Stimulated activated CD8-positive, alpha-beta memory T cell treated with anti-CD3 and anti-CD28 coated beads, Interleukin-7, amount 100 ng/mL, for 1 hour (primary cell): Measurements from ENCODE around the gene SAFB2.

ENCODE experiments used
- DNase-seq, 2 donors: peaks; one replicate each; pipeline ENCODE4 v3.0.0-alpha.2; 2020; ENCODE audit warnings: low read depth in 2 of 2

The SAFB2 gene

GRCh38 chr19:5579697-5580096 is 42.9 kb downstream of the SAFB2 start:
- DNase-seq, result no peak

GRCh38 chr19:5579286-5579685 is 43.3 kb downstream of the SAFB2 start:
- no peak for DNase-seq

- peak; percentile 49 to 53 for DNase-seq
Observed at GRCh38 chr19:5578097-5578846, 44.3 kb downstream of the SAFB2 start.

GRCh38 chr19:5575590-5575989 is 47.0 kb downstream of the SAFB2 start:
- no peak for DNase-seq

- DNase-seq, result no peak
Observed at GRCh38 chr19:5572556-5573286, 49.9 kb downstream of the SAFB2 start.

GRCh38 chr19:5571777-5572176 is 50.8 kb downstream of the SAFB2 start:
- DNase-seq, result no peak

GRCh38 chr19:5567970-5568407 is 54.6 kb downstream of the SAFB2 start:
- no peak for DNase-seq

- DNase-seq, result no peak
Observed at GRCh38 chr19:5567360-5567969, 55.1 kb downstream of the SAFB2 start, which contains the start of gene TINCR. Gene TINCR, minus strand, starts transcription at chr19:5567953.

GRCh38 chr19:5564930-5565329 is 57.6 kb downstream of the SAFB2 start:
- no peak for DNase-seq

GRCh38 chr19:5563935-5564612 is 58.5 kb downstream of the SAFB2 start:
- no peak for DNase-seq

- DNase-seq, result no peak
Observed at GRCh38 chr19:5563008-5563431, 59.6 kb downstream of the SAFB2 start.

- DNase-seq, result no peak
Observed at GRCh38 chr19:5562280-5562679, 60.3 kb downstream of the SAFB2 start.

- no peak for DNase-seq
Observed at GRCh38 chr19:5561559-5561958, 61.0 kb downstream of the SAFB2 start.

GRCh38 chr19:5560156-5560555 is 62.4 kb downstream of the SAFB2 start:
- DNase-seq, result no peak

- DNase-seq, result no peak
Observed at GRCh38 chr19:5559804-5560133, 62.8 kb downstream of the SAFB2 start.

- DNase-seq, result no peak
Observed at GRCh38 chr19:5558101-5558621, 64.4 kb downstream of the SAFB2 start.

- no peak for DNase-seq
Observed at GRCh38 chr19:5557691-5558090, 64.9 kb downstream of the SAFB2 start.

GRCh38 chr19:5554828-5555227 is 67.7 kb downstream of the SAFB2 start:
- DNase-seq, result no peak

- DNase-seq, result no peak
Observed at GRCh38 chr19:5553892-5554291, 68.7 kb downstream of the SAFB2 start.

GRCh38 chr19:5547881-5548280 is 74.7 kb downstream of the SAFB2 start:
- DNase-seq, result no peak

GRCh38 chr19:5545984-5546383 is 76.6 kb downstream of the SAFB2 start:
- no peak for DNase-seq

- DNase-seq, result no peak
Observed at GRCh38 chr19:5545051-5545450, 77.5 kb downstream of the SAFB2 start.
